Activated CD8-positive, alpha-beta T cell treated with anti-CD3 and anti-CD28 coated beads for 36 hours (primary cell): ENCODE data around the gene CDK4. TPM values are rescaled to one million over a fixed set of nuclear protein-coding genes. Genes with fewer than 3 reads are reported as not detected.

Experiments used
- ATAC-seq: fragments of 200-7000 bp; cut with Tn5 transposase; one replicate; pipeline ENCODE4 v1.10.0; 2021; ENCODE audit warnings: mild to moderate bottlenecking, moderate library complexity
- CTCF ChIA-PET: fragments of 350-600 bp; sonication (Branson Sonifier 250); formaldehyde crosslinking; loops from one replicate; lab custom pipeline; 2021; ENCODE audit warnings: antibody characterized with exemption; lab: Charles Lee
- POLR2A ChIA-PET: fragments of 350-600 bp; sonication (Branson Sonifier 250); formaldehyde crosslinking; loops from one replicate; lab custom pipeline; 2021; ENCODE audit warnings: antibody characterized with exemption; lab: Charles Lee
- DNase-seq: peaks from one replicate; pipeline ENCODE4 v3.0.0-alpha.2; 2020
- H3K27ac Mint-ChIP-seq: one replicate; pipeline ENCODE4 v1.8.0; 2021; ENCODE audit warnings: mild to moderate bottlenecking, mixed read lengths
- H3K27me3 Mint-ChIP-seq: one replicate; pipeline ENCODE4 v1.8.0; 2021; ENCODE audit warnings: mixed read lengths
- H3K36me3 Mint-ChIP-seq: one replicate; pipeline ENCODE4 v1.8.0; 2021; ENCODE audit warnings: low read depth, mixed read lengths
- H3K4me1 Mint-ChIP-seq: one replicate; pipeline ENCODE4 v1.8.0; 2021; ENCODE audit warnings: low read depth, mixed read lengths
- H3K4me3 Mint-ChIP-seq: one replicate; pipeline ENCODE4 v1.8.0; 2021; ENCODE audit warnings: mild to moderate bottlenecking, moderate library complexity, mixed read lengths
- H3K9me3 Mint-ChIP-seq: one replicate; pipeline ENCODE4 v1.8.0; 2021; ENCODE audit warnings: mixed read lengths
- intact Hi-C: fragments of 100-400 bp; cut with micrococcal nuclease; formaldehyde crosslinking; loops from one replicate; pipeline ENCODE4 v1.10.0; 2022
- total RNA-seq, 2 experiments: library from RNA; stranded (reverse); gene quantifications; one replicate each; pipeline ENCODE4 v1.2.3, GENCODE V29; 2021
- TF ChIP-seq, protein P1 (sequence below): fragments of 200-600 bp; IDR thresholded peaks from one replicate; pipeline ENCODE4 v1.8.0; 2022; ENCODE audit warnings: antibody characterized with exemption, mild to moderate bottlenecking

The CDK4 gene
- total RNA-seq, 2 experiments from 2014 or later, result 218 to 221 TPM

DNA sequence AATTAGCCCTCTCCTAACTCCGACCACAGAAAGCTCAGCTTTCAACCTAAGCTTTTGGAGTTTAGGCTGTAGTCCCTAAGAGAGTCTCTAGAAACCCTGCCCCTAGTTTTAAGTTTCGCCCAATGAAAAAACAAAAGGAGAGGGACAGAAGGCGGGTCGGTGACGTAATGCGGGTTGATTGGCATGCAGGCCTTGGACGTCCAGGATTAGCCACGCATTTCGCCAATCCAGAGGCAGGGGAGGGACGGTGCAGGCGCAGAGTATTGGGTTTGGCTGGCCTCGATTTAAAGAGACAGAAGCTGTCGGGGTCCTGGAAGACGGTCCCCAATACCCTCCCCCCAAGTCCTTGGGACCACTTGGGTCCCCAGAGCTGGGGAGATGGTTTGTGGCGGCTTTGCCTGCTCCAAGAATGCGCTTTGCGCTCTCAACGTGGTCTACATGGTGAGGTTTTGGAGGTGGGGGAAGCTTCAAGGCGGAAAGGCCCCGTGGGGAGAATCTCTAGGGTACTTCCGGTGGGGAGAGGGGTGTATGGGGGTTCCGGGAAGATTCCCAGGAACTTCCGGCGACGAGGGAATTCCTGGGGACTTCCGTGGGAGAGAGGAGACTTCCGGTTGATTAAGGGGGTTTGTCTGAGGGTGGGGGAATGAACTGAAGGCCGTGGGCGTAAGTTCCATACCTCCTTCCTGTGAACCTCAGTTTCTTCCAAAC, 7.2 kb downstream of the CDK4 start, which contains the start of gene TSPAN31:
Gene TSPAN31 (plus strand): TSS at position 263 of the 708 bp plus-strand sequence. CDS start 116 bp downstream, at position 379.
- H3K4me3 Mint-ChIP-seq, result peak within 1 kb of the TSS; percentile 92
- peak within 1 kb of the TSS; percentile 94 for H3K27ac Mint-ChIP-seq
- intact Hi-C loops, result no loop called here
- peaks cover 40% of the 10 kb centered on the region for H3K36me3 Mint-ChIP-seq
- H3K9me3 Mint-ChIP-seq, result no peaks in the 10 kb centered on the region
- H3K27me3 Mint-ChIP-seq, result no peaks in the 10 kb centered on the region
- ChIA-PET POLR2A (interaction anchor here (0.6 to 3.1 kb wide), 9 partner anchors 10 to 98 kb away, joined by 3 to 9 read pairs (median 4); partner anchors contain the start of genes CYP27B1 and TSFM), CTCF (interaction anchor here (0.7 to 2.6 kb wide), 5 partner anchors 12 to 162 kb away, joined by 3 to 13 read pairs (median 4); no protein-coding TSS in a partner anchor)
- H3K4me1 Mint-ChIP-seq, result peaks cover 44% of the 10 kb centered on the region
- ATAC-seq (peak; percentile 81), DNase-seq (peak; percentile 99)
- TF ChIP-seq, protein P1, sequence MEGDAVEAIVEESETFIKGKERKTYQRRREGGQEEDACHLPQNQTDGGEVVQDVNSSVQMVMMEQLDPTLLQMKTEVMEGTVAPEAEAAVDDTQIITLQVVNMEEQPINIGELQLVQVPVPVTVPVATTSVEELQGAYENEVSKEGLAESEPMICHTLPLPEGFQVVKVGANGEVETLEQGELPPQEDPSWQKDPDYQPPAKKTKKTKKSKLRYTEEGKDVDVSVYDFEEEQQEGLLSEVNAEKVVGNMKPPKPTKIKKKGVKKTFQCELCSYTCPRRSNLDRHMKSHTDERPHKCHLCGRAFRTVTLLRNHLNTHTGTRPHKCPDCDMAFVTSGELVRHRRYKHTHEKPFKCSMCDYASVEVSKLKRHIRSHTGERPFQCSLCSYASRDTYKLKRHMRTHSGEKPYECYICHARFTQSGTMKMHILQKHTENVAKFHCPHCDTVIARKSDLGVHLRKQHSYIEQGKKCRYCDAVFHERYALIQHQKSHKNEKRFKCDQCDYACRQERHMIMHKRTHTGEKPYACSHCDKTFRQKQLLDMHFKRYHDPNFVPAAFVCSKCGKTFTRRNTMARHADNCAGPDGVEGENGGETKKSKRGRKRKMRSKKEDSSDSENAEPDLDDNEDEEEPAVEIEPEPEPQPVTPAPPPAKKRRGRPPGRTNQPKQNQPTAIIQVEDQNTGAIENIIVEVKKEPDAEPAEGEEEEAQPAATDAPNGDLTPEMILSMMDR, result no peak

DNA sequence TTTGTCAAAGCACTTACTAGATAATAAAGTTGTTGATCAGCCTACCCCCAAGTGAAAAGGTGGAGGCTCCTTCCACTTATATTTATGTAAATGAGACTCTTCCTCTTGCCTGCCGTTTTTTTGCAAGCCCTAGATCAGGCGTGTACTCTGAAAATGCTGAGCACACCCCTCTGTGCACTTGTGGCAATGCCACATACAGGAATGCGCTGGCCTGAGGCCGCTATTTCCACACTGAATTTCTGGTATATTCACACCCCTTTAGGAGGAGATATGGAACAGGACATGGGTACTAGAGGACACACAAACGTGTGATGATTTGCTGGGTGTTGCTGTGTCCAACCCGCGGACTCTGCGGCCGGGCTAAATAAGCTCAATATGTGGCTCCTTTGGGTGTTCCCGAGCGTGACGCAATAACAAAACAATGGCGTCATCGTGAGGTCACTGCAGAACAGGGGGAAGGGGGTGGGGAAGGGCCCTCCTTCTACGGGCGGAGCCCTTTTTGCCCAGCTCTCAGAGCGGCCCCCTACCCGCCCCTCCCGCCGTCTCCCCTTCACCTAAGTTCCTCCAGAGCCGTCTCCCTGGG, 7.8 kb downstream of the CDK4 start:
- ChIA-PET POLR2A (interaction anchor here (0.6 to 3.1 kb wide), 8 partner anchors 10 to 98 kb away, joined by 3 to 9 read pairs (median 4); partner anchors contain the start of genes CYP27B1 and TSFM), CTCF (interaction anchor here (1.0 to 2.6 kb wide), 4 partner anchors 12 to 161 kb away, joined by 3 to 13 read pairs (median 4); no protein-coding TSS in a partner anchor)
- peaks cover 36% of the 10 kb centered on the region for H3K36me3 Mint-ChIP-seq

DNA sequence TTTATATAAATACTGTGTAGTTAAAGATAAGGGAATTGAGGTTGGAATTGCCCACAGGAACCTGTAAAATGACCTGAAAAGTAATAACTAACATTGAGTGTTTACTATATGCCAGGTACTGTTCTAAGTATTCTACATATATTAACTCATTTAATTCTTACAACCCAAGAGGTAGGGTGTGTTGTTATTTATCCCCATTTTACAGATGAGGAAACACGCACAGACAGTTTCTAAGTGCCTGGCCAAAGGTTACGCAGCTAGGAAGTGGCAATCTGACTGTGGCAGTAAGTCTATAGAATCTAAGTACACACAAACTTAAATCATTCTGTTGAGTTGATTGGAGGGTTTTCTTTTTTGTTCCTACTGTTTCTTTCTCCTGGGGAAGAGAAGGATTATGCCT, 8.3 kb downstream of the CDK4 start:
- Mint-ChIP-seq H3K36me3 (peaks cover 33% of the 10 kb centered on the region), H3K4me1 (peaks cover 53% of the 10 kb centered on the region)

More for the DNA sequence above, 7.8 kb downstream of the CDK4 start:
- TF ChIP-seq, protein P1, result no peak
- Mint-ChIP-seq H3K9me3 (no peaks in the 10 kb centered on the region), H3K4me3 (peak overlapping the region; percentile 92), H3K4me1 (peaks cover 51% of the 10 kb centered on the region), H3K27me3 (no peaks in the 10 kb centered on the region), H3K27ac (peak overlapping the region; percentile 94)
- DNase-seq (peak; percentile 88), ATAC-seq (peak; percentile 52)
- intact Hi-C loops, result no loop called here

DNA sequence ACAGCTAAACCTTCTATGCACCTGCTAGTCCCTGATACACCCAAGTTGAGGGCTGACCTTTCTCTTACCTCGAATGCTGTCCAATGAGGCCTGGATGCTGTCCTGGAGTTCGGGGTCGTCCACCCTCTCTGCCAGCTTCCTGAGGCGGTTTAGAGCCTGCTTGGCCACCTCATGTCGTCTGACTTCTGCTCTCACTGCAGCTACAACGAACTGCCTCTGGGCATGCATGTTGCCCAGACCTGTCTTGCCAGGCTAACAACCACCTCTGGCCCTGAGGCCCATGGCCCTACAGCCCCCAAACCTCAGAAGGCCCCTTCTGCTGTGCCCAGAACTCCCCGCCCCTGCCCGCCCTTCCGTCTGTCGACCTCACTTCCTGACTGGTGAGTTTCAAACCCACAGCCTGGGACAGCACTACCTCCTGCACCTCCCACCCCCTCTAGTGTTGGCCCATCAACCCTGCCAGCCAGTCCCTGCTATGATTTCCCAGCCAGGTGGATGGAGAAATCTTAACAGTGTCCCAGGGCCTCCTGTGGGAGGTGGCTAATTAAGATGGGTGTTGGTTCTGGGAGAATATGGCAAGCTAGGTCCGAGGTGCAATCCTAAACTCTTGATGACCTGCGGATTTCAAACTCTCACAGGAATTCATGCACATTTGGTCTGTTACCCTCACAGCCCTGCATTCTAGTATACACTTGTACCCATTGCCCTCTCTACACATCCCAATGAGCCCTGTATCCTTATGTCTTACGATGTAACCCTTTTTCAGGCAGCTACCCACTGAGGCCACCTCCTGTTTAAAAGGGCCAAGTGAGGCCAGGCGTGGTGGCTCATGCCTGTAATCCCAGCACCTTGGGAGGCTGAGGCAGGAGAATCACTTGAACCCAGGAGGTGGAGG, 10.0 kb downstream of the CDK4 start:
- peak; percentile 71 for ATAC-seq
- POLR2A ChIA-PET, result interaction anchor here (0.8 to 2.5 kb wide), 10 partner anchors 7 to 48 kb away, joined by 3 to 11 read pairs (median 4); partner anchors contain the start of genes CDK4, CYP27B1 and OS9
- peaks cover 21% of the 10 kb centered on the region for H3K36me3 Mint-ChIP-seq
- no peaks in the 10 kb centered on the region for H3K9me3 Mint-ChIP-seq
- CTCF ChIA-PET, result interaction anchor here (0.9 to 2.8 kb wide), 20 partner anchors 9 to 162 kb away, joined by 3 to 29 read pairs (median 4); partner anchors contain the start of genes B4GALNT1, CDK4, OS9 and PIP4K2C
- TF ChIP-seq, protein P1, result peak; percentile 68
- H3K27me3 Mint-ChIP-seq, result no peaks in the 10 kb centered on the region
- peak overlapping the region; percentile 93 for H3K27ac Mint-ChIP-seq
- peaks cover 49% of the 10 kb centered on the region for H3K4me1 Mint-ChIP-seq
- peak; percentile 90 for DNase-seq
- peak overlapping the region; percentile 98 for H3K4me3 Mint-ChIP-seq
- intact Hi-C loops, result loop anchor here (2.0 kb wide), 1 partner anchor 159 kb away; no protein-coding TSS in a partner anchor

More for the DNA sequence above, 8.3 kb downstream of the CDK4 start:
- TF ChIP-seq, protein P1, result no peak
- DNase-seq (no peak), ATAC-seq (no peak)
- CTCF ChIA-PET, result interaction anchor here (2.6 kb wide), 1 partner anchor 13 kb away, joined by 13 read pairs; no protein-coding TSS in a partner anchor
- intact Hi-C loops, result loop anchor here (2.0 kb wide), 1 partner anchor 161 kb away; no protein-coding TSS in a partner anchor
- POLR2A ChIA-PET, result interaction anchor here (1.2 to 3.1 kb wide), 3 partner anchors 9 to 20 kb away, joined by 4 to 9 read pairs (median 4); no protein-coding TSS in a partner anchor
- no peaks in the 10 kb centered on the region for H3K27me3 Mint-ChIP-seq
- peak overlapping the region; percentile 94 for H3K27ac Mint-ChIP-seq
- peak overlapping the region; percentile 92 for H3K4me3 Mint-ChIP-seq
- no peaks in the 10 kb centered on the region for H3K9me3 Mint-ChIP-seq
